ENCODE results near the gene P2RY8. TPM values are rescaled to one million over a fixed set of nuclear protein-coding genes. Genes with fewer than 3 reads are reported as not detected.
A peak's percentile ranks its signal among the peaks of the same experiment; 100 is the strongest.

Gene P2RY8
- total RNA-seq, 2 experiments from 2014 or later, result 27.5 to 28.3 TPM

DNA sequence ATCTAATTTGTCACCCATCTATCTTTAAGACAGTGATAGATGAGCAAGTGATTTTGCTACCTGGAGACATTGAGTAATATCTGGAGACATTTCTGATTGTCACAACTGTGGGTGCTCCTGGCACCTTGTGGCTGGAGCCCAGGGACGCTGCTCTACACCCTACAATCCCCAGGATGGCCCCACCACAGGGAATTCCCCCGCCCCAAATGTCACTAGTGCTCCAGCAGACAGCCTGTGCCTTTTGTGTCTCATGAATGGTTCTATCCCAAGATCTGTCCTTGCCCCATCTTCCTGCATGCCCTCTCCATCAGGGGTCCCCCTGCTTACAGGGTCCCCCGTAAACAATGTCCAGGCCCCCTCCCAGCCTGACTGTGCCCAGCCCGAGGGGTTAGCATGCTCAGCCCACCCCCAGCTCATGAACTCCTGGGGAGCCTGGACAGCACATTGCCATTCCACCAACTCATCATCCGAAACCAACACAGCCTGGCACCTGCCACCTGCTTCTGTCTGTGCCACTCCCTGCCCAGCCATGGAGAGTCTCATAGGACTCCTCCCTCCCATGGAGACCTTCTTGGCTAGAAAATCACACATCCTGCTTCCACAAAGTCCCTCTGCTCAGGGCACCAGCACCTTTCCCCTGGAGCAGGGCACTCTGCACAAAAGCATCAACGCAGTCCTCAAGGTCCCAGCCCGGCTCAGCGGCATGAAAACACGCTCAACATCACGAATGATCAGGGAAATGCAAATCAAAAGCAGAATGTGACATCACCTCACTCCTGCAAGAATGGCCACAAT is 5.7 kb downstream of the P2RY8 start:
- POLR2A ChIA-PET, result no interaction called here
- intact Hi-C loops (cut with micrococcal nuclease), result no loop called here
- Mint-ChIP-seq H3K9me3 (no peaks in the 10 kb centered on the region), H3K4me3 (no peak overlapping the region), H3K27me3 (no peaks in the 10 kb centered on the region), H3K36me3 (ENCODE audit: low read depth) (peaks cover 15% of the 10 kb centered on the region), H3K27ac (no peak overlapping the region), H3K4me1 (ENCODE audit: low read depth) (peaks cover 3% of the 10 kb centered on the region)
- ATAC-seq (no peak), DNase-seq (peak; percentile 69)
- CTCF ChIA-PET, result no interaction called here
- TF ChIP-seq, protein P1, sequence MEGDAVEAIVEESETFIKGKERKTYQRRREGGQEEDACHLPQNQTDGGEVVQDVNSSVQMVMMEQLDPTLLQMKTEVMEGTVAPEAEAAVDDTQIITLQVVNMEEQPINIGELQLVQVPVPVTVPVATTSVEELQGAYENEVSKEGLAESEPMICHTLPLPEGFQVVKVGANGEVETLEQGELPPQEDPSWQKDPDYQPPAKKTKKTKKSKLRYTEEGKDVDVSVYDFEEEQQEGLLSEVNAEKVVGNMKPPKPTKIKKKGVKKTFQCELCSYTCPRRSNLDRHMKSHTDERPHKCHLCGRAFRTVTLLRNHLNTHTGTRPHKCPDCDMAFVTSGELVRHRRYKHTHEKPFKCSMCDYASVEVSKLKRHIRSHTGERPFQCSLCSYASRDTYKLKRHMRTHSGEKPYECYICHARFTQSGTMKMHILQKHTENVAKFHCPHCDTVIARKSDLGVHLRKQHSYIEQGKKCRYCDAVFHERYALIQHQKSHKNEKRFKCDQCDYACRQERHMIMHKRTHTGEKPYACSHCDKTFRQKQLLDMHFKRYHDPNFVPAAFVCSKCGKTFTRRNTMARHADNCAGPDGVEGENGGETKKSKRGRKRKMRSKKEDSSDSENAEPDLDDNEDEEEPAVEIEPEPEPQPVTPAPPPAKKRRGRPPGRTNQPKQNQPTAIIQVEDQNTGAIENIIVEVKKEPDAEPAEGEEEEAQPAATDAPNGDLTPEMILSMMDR (IDR thresholded peaks at IDR 0.05), result no peak

DNA sequence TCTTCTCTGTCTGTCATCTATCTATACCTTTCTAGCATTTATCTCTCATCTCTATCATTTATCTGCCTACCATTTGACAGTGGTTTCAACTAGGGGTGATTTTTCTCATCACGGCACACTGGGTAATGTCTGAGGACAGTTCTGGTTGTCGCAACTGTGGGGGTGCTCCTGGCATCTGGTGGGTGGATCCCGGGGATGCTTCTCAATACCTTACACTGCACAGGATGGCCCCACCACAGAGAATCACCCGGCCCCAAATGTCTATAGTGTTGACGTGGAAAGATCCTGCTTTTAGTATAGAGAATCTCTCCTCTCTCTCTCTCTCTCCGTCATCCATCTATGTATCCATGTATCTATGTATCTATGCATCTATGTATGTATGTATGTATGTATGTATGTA is 7.2 kb downstream of the P2RY8 start:
- DNase-seq, result no peak
- POLR2A ChIA-PET, result no interaction called here

DNA sequence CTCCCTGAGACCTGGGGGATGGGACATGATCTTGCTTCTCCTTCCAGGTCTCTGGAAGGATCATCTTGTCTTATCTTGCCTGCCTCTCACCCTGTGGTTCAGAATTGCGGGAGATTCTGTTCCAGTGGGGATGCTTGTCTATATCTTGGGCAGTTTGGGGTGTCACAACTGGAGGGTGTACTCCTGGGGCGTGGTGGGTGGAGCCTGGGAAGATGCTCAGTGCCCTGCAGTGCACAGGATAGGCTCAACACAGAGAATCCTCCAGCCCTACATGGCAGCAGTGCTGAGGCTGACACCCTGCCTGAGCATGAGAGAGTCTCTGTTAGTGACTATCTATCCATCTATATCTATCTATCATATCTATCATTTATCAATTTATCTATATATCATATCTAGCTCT is 7.7 kb downstream of the P2RY8 start:
- Mint-ChIP-seq H3K4me1 (ENCODE audit: low read depth) (peaks cover 3% of the 10 kb centered on the region), H3K27me3 (no peaks in the 10 kb centered on the region), H3K36me3 (ENCODE audit: low read depth) (peaks cover 7% of the 10 kb centered on the region), H3K9me3 (no peaks in the 10 kb centered on the region), H3K27ac (no peak overlapping the region), H3K4me3 (no peak overlapping the region)
- ChIA-PET CTCF (no interaction called here), POLR2A (no interaction called here)
- intact Hi-C loops (cut with micrococcal nuclease), result no loop called here
- ATAC-seq (no peak), DNase-seq (no peak)
- TF ChIP-seq, protein P1 (IDR thresholded peaks at IDR 0.05), result no peak

More for the DNA sequence above, 7.2 kb downstream of the P2RY8 start:
- ATAC-seq, result no peak
- Mint-ChIP-seq H3K27me3 (no peaks in the 10 kb centered on the region), H3K9me3 (no peaks in the 10 kb centered on the region), H3K4me3 (no peak overlapping the region), H3K36me3 (ENCODE audit: low read depth) (peaks cover 7% of the 10 kb centered on the region), H3K27ac (no peak overlapping the region), H3K4me1 (ENCODE audit: low read depth) (peaks cover 3% of the 10 kb centered on the region)
- intact Hi-C loops (cut with micrococcal nuclease), result no loop called here
- CTCF ChIA-PET, result no interaction called here
- TF ChIP-seq, protein P1 (IDR thresholded peaks at IDR 0.05), result no peak

DNA sequence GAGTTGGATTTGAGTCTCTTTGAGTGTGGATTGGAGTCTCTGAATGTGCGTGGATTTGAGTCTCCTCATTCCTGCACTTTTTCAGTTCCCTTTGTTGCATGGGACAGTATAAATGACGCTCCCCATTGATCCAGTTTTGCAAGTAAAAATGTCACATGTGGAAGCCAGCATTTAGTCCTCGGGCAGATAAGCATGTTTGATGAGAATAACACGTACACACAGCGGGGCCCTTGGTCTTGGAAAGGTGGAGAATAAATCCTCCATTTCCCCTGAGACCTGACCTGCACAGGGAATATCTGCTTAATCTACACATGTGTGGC is 8.1 kb downstream of the P2RY8 start:
- TF ChIP-seq, protein P1 (IDR thresholded peaks at IDR 0.05), result no peak
- Mint-ChIP-seq H3K36me3 (ENCODE audit: low read depth) (peaks cover 7% of the 10 kb centered on the region), H3K9me3 (no peaks in the 10 kb centered on the region), H3K27me3 (no peaks in the 10 kb centered on the region), H3K27ac (no peak overlapping the region), H3K4me1 (ENCODE audit: low read depth) (peaks cover 3% of the 10 kb centered on the region), H3K4me3 (no peak overlapping the region)
- no peak for ATAC-seq
- intact Hi-C loops (cut with micrococcal nuclease), result no loop called here
- CTCF ChIA-PET, result no interaction called here
- DNase-seq, result no peak
- POLR2A ChIA-PET, result no interaction called here

DNA sequence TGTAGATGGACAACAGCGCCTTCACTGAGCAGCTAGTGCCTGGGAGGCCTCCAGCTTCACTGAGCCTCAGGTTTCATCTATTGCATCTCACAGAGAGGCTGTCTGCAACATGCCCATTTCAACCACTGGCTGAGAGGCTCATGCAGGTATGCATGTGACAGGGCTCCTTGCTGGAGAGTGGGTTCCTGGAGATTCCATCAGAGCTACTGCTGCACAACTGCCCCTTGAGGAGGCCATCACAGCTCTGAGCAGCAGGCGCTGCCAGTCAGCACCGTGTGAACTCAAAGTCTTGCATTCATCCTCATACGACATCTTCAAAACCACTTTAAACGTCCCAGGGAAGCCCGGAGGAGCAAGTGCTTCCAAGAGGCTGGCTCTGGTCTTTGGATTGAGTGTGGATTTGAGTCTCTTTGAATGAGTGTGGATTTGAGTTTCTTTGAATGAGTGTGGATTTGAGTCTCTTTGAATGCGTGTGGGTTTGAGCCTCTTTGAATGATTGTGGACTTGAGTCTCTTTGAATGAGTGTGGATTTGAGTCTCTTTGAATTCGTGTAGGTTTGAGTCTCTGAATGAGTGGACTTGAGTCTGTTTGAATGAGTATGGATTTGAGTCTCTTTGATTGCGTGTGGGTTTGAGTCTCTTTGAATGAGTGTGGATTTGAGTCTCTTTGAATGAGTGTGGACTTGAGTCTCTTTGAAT is 8.7 kb downstream of the P2RY8 start:
- peak; percentile 53 for ATAC-seq
- Mint-ChIP-seq H3K4me1 (ENCODE audit: low read depth) (peaks cover 4% of the 10 kb centered on the region), H3K27me3 (no peaks in the 10 kb centered on the region), H3K27ac (no peak overlapping the region), H3K36me3 (ENCODE audit: low read depth) (peaks cover 7% of the 10 kb centered on the region), H3K9me3 (no peaks in the 10 kb centered on the region), H3K4me3 (no peak overlapping the region)
- TF ChIP-seq, protein P1 (IDR thresholded peaks at IDR 0.05), result no peak
- intact Hi-C loops (cut with micrococcal nuclease), result no loop called here
- DNase-seq, result no peak
- CTCF ChIA-PET, result no interaction called here
- POLR2A ChIA-PET, result no interaction called here

Data from activated CD8-positive, alpha-beta T cell treated with anti-CD3 and anti-CD28 coated beads for 36 hours (primary cell).